Naive thymus-derived CD8-positive, alpha-beta T cell (primary cell): ENCODE results near the gene CELF4. TPM values are rescaled to one million over a fixed set of nuclear protein-coding genes. Genes with fewer than 3 reads are reported as not detected.
"Not testable (repeated sequence)": the region's sequence is repeated elsewhere in the genome, so short reads cannot be mapped to it uniquely, and the experiment has no call there.

ENCODE experiments used
- ATAC-seq, 2 donors: fragments of 150-1000 bp; cut with Tn5 transposase in 1 of 2; sonication (Bioruptor Pico), chemical (Tn5 transposase) in 1 of 2; 1 replicate in 1 of 2; 2 replicates in 1 of 2; pipeline ENCODE4 v1.10.0; 2021; ENCODE audit warnings: mild to moderate bottlenecking in 2 of 2, moderate library complexity in 2 of 2
- POLR2A ChIA-PET: fragments of 350-600 bp; sonication (Branson Sonifier 250); formaldehyde crosslinking; loops from one replicate; lab custom pipeline; 2021; ENCODE audit warnings: antibody characterized with exemption; lab: Charles Lee
- DNase-seq, 10 donors: peaks; one replicate each; pipeline versions ENCODE4 v3.0.0 to v3.0.0-alpha.2; 2020 to 2022
- H3K27ac Mint-ChIP-seq, 10 donors: one replicate each; pipeline ENCODE4 v1.8.0; 2020 to 2022; ENCODE audit warnings: mild to moderate bottlenecking in 10 of 10, mixed read lengths in 10 of 10, moderate library complexity in 4 of 10, inconsistent platforms in 1 of 10
- H3K27me3 Mint-ChIP-seq, 5 donors: one replicate each; pipeline ENCODE4 v1.8.0; 2021 to 2022; ENCODE audit warnings: mixed read lengths in 5 of 5
- H3K36me3 Mint-ChIP-seq, 3 donors: one replicate each; pipeline ENCODE4 v1.8.0; 2020 to 2022; ENCODE audit warnings: mixed read lengths in 3 of 3, mild to moderate bottlenecking in 2 of 3, inconsistent platforms in 1 of 3
- H3K4me1 Mint-ChIP-seq, 4 donors: one replicate each; pipeline ENCODE4 v1.8.0; 2021 to 2022; ENCODE audit warnings: mixed read lengths in 4 of 4
- H3K4me3 Mint-ChIP-seq, 10 donors: one replicate each; pipeline ENCODE4 v1.8.0; 2020 to 2022; ENCODE audit warnings: mild to moderate bottlenecking in 10 of 10, mixed read lengths in 10 of 10, moderate library complexity in 6 of 10, inconsistent platforms in 1 of 10
- H3K9me3 Mint-ChIP-seq, 9 donors: one replicate each; pipeline ENCODE4 v1.8.0; 2020 to 2022; ENCODE audit warnings: mixed read lengths in 9 of 9, mild to moderate bottlenecking in 3 of 9, inconsistent platforms in 1 of 9, moderate library complexity in 1 of 9
- polyA plus RNA-seq, 3 donors: library from polyadenylated mRNA; unstranded; fragments of 300-500 nt; fragmentation: Illumina TruSeq; gene quantifications; one replicate each; pipeline ENCODE4 v1.2.3, GENCODE V29; 2021
- total RNA-seq, 8 experiments: library from RNA in 2 of 8; stranded (reverse) in 2 of 8; gene quantifications; one replicate each; pipeline ENCODE4 v1.2.3 and lab custom pipeline; 2021 to 2026

Gene CELF4
- total and polyA plus RNA-seq, 5 experiments from 2014 or later = 0.08 to 0.43 TPM; not detected in 3

GRCh38 chr18:37461329-37461728, 104.3 kb downstream of the CELF4 start:
- ATAC-seq, H3K36me3 Mint-ChIP-seq, H3K4me3 Mint-ChIP-seq, H3K27ac Mint-ChIP-seq, POLR2A ChIA-PET, DNase-seq, H3K9me3 Mint-ChIP-seq, H3K4me1 Mint-ChIP-seq: not testable (repeated sequence)
- peaks cover 4 to 20% (median 7%) of the 10 kb centered on the region in 5 donors for H3K27me3 Mint-ChIP-seq

GRCh38 chr18:37460604-37461003, 105.0 kb downstream of the CELF4 start:
- no peaks in the 10 kb centered on the region for H3K36me3 Mint-ChIP-seq
- H3K9me3 Mint-ChIP-seq = peaks cover 0 to 1% (median 0%) of the 10 kb centered on the region in 9 donors
- peaks cover 0 to 2% (median 0%) of the 10 kb centered on the region in 4 donors for H3K4me1 Mint-ChIP-seq
- POLR2A ChIA-PET = no interaction called here
- no peak for DNase-seq
- no peak for ATAC-seq
- H3K27me3 Mint-ChIP-seq = peaks cover 3 to 14% (median 6%) of the 10 kb centered on the region in 5 donors
- H3K27ac Mint-ChIP-seq = no peak overlapping the region
- H3K4me3 Mint-ChIP-seq = no peak overlapping the region

DNA sequence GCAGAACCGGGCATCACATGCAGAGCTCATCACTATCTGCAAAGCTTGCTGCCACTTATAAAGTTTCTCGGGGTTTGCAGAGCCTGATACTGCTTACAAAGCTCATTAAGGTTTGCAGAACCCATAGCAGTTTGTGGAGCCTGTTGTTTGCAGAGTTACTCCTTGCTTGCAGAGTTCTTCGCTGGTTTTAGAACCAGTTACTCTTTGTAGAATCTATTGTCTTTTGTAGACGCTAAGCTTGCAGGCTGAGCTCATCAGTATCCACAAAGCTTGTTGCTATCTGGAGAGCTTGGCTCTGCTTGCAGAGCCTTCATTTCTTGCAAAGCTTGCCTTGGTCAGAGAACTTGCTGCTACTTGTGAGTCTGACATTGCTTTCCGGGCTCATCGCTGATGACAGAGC, 106.9 kb downstream of the CELF4 start:
- H3K27ac Mint-ChIP-seq = no peak overlapping the region
- no peaks in the 10 kb centered on the region for H3K36me3 Mint-ChIP-seq
- POLR2A ChIA-PET = no interaction called here
- H3K4me1 Mint-ChIP-seq = no peaks in the 10 kb centered on the region
- DNase-seq (no peak), ATAC-seq (no peak)
- no peaks in the 10 kb centered on the region for H3K9me3 Mint-ChIP-seq
- no peak overlapping the region for H3K4me3 Mint-ChIP-seq
- peaks cover 0 to 6% (median 0%) of the 10 kb centered on the region in 5 donors for H3K27me3 Mint-ChIP-seq

GRCh38 chr18:37457753-37458152, 107.8 kb downstream of the CELF4 start:
- DNase-seq (no peak), ATAC-seq (no peak)
- Mint-ChIP-seq H3K4me3 (no peak overlapping the region), H3K36me3 (no peaks in the 10 kb centered on the region), H3K27ac (no peak overlapping the region), H3K9me3 (no peaks in the 10 kb centered on the region), H3K27me3 (peaks cover 0 to 11% (median 2%) of the 10 kb centered on the region in 5 donors), H3K4me1 (no peaks in the 10 kb centered on the region)
- POLR2A ChIA-PET = no interaction called here

- Mint-ChIP-seq H3K4me3 (no peak overlapping the region), H3K9me3 (no peaks in the 10 kb centered on the region), H3K4me1 (no peaks in the 10 kb centered on the region), H3K27ac (no peak overlapping the region), H3K36me3 (no peaks in the 10 kb centered on the region), H3K27me3 (peaks cover 0 to 10% (median 2%) of the 10 kb centered on the region in 5 donors)
- POLR2A ChIA-PET = no interaction called here
- DNase-seq (no peak), ATAC-seq (no peak)
Measured at GRCh38 chr18:37457341-37457740, 108.3 kb downstream of the CELF4 start.

GRCh38 chr18:37456873-37457272, 108.7 kb downstream of the CELF4 start:
- POLR2A ChIA-PET = no interaction called here
- Mint-ChIP-seq H3K27me3 (peaks cover 0 to 10% (median 2%) of the 10 kb centered on the region in 5 donors), H3K27ac (no peak overlapping the region), H3K9me3 (no peaks in the 10 kb centered on the region), H3K4me1 (no peaks in the 10 kb centered on the region), H3K36me3 (no peaks in the 10 kb centered on the region), H3K4me3 (no peak overlapping the region)
- ATAC-seq (no peak), DNase-seq (no peak)

DNA sequence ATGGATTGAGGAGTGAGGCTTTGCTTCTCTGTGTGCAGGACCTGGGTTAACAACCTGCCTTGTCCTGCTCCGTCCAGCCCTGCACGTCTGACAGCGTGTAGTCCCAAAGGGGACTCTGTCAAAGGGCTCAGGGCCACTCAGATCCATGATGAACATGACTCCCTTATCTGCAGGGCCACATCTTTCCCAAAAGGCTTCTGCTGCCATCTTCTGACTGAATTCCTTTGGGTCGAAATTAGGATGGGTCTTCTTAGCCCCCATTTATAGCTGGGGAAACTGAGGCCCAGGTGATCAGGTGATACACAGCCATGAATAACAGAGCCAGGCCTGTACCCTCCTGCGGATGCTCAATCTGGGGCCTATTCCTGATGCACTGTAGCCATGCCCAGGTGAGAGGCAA, 109.2 kb downstream of the CELF4 start:
- H3K27me3 Mint-ChIP-seq = peaks cover 0 to 10% (median 2%) of the 10 kb centered on the region in 5 donors
- H3K4me1 Mint-ChIP-seq = no peaks in the 10 kb centered on the region
- DNase-seq = no peak
- ATAC-seq = no peak
- H3K27ac Mint-ChIP-seq = no peak overlapping the region
- no peaks in the 10 kb centered on the region for H3K36me3 Mint-ChIP-seq
- no peak overlapping the region for H3K4me3 Mint-ChIP-seq
- H3K9me3 Mint-ChIP-seq = no peaks in the 10 kb centered on the region
- POLR2A ChIA-PET = no interaction called here

DNA sequence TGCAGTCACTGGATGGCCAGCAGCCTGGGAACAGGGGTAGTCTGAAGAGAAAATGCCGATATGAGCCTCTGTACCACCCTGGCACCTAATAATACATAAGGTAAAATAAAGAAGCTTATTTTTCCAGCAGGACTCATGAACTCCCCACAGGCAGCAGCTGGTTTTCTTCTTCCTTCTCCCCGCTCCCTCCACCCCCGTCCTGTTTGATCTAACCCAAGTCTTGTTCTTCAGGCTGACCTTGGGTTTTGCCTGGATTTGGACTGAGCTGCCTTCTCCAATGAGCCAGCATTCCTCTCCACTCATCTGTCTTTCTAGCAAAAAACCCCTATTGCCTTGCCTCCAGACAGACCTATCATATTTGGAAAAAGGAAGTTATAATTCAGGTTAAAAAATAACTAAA, 111.8 kb downstream of the CELF4 start:
- H3K27ac Mint-ChIP-seq = no peak overlapping the region
- H3K4me1 Mint-ChIP-seq = no peaks in the 10 kb centered on the region
- H3K36me3 Mint-ChIP-seq = no peaks in the 10 kb centered on the region
- H3K27me3 Mint-ChIP-seq = peaks cover 0 to 16% (median 0%) of the 10 kb centered on the region in 5 donors
- no peaks in the 10 kb centered on the region for H3K9me3 Mint-ChIP-seq
- DNase-seq (no peak), ATAC-seq (no peak)
- POLR2A ChIA-PET = no interaction called here
- no peak overlapping the region for H3K4me3 Mint-ChIP-seq

GRCh38 chr18:37452682-37453385, 112.8 kb downstream of the CELF4 start:
- Mint-ChIP-seq H3K27ac (no peak overlapping the region), H3K9me3 (no peaks in the 10 kb centered on the region), H3K4me1 (no peaks in the 10 kb centered on the region), H3K27me3 (peaks cover 0 to 18% (median 0%) of the 10 kb centered on the region in 5 donors), H3K4me3 (no peak overlapping the region), H3K36me3 (no peaks in the 10 kb centered on the region)
- POLR2A ChIA-PET = no interaction called here
- DNase-seq (no peak), ATAC-seq (no peak)

- DNase-seq = no peak
- Mint-ChIP-seq H3K4me1 (no peaks in the 10 kb centered on the region), H3K27ac (no peak overlapping the region), H3K9me3 (no peaks in the 10 kb centered on the region), H3K4me3 (no peak overlapping the region), H3K36me3 (no peaks in the 10 kb centered on the region), H3K27me3 (peaks cover 0 to 14% (median 0%) of the 10 kb centered on the region in 5 donors)
- no peak for ATAC-seq
- POLR2A ChIA-PET = no interaction called here
Measured at GRCh38 chr18:37452015-37452414, 113.6 kb downstream of the CELF4 start.

- Mint-ChIP-seq H3K36me3 (no peaks in the 10 kb centered on the region), H3K9me3 (no peaks in the 10 kb centered on the region), H3K4me1 (no peaks in the 10 kb centered on the region), H3K27me3 (peaks cover 0 to 14% (median 0%) of the 10 kb centered on the region in 5 donors), H3K4me3 (no peak overlapping the region), H3K27ac (no peak overlapping the region)
- DNase-seq = no peak
- ATAC-seq = no peak
- POLR2A ChIA-PET = no interaction called here
Measured at GRCh38 chr18:37451239-37451825, 114.3 kb downstream of the CELF4 start.

DNA sequence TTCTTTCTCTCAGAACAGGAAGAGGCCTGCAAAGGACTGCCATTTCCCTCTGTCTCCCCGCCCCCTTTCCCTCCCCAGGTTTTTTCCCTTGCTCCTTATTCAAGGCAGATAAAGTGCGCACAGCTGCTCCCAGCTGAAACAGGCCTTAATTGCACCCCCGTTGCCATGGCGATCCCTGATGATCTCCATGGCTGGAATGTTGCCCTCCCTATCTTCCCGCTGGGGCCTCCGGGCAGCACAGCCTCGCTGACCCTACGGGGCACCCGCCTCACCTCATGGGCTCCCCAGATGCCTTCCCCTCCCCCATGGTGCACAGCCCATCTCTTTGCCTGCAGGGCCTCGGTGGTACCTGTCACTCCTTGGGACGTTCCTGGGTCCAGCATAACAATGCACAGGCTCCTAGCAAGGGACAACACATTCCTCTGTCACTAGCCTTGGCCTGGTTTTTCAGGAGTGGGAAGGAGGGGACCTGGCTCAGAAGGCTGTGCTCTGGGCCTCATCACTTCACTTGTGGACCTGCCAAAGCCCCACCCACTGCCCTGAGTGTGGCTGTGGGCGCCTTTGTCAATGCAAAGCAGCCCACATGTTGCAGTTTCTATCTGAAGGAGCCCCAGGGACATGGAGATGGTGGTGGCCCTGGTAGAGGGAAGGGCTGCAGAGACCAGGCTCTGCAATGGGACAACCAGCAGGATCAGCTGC, 115.0 kb downstream of the CELF4 start:
- H3K27me3 Mint-ChIP-seq = peaks cover 0 to 14% (median 0%) of the 10 kb centered on the region in 5 donors
- H3K9me3 Mint-ChIP-seq = no peaks in the 10 kb centered on the region
- no peak for ATAC-seq
- H3K4me3 Mint-ChIP-seq = no peak overlapping the region
- no peak for DNase-seq
- no peaks in the 10 kb centered on the region for H3K36me3 Mint-ChIP-seq
- POLR2A ChIA-PET = no interaction called here
- H3K27ac Mint-ChIP-seq = no peak overlapping the region
- H3K4me1 Mint-ChIP-seq = no peaks in the 10 kb centered on the region

DNA sequence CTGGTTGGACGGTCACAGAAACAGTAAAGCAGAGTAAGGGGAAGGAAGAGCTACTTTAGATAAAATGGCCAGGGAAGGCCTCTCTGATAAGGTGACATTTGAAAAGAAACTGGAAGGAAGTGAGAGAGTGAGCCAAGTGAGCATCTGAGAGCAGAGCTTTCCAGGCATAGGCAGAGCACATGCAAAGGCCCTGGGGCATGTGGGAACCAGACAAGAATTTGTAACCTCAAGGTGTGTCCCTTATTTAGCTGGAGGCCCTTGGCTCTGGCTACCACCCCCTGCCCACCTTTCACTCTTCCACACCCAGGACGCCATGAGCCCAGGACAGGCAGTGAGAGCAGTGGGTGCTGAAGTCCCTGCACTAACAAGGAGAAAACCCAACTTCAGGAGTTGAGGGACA, 116.0 kb downstream of the CELF4 start:
- Mint-ChIP-seq H3K4me3 (no peak overlapping the region), H3K9me3 (no peaks in the 10 kb centered on the region), H3K27ac (no peak overlapping the region), H3K4me1 (peaks cover 0 to 6% (median 0%) of the 10 kb centered on the region in 4 donors), H3K27me3 (peaks cover 0 to 14% (median 0%) of the 10 kb centered on the region in 5 donors), H3K36me3 (no peaks in the 10 kb centered on the region)
- POLR2A ChIA-PET = no interaction called here
- ATAC-seq (no peak), DNase-seq (no peak)
